ENCODE data around the gene CUX1. TPM values are rescaled to one million over a fixed set of nuclear protein-coding genes. Genes with fewer than 3 reads are reported as not detected.
A peak's percentile ranks its signal among the peaks of the same experiment; 100 is the strongest.

The CUX1 gene
- total and polyA plus RNA-seq, 2 donors (not counting 1 experiment from before 2014, with no cell fraction given), result 10.8 to 86.5 TPM

- Mint-ChIP-seq H3K4me3 (no peak overlapping the region), H3K27me3 (peaks cover 3% of the 10 kb centered on the region), H3K9me3 (ENCODE audit: insufficient read depth) (no peaks in the 10 kb centered on the region), H3K4me1 (peaks cover 37% of the 10 kb centered on the region), H3K27ac (no peak overlapping the region)
- Histone ChIP-seq H3K9ac (ENCODE audit: low read length) (no peak overlapping the region), H2AFZ (ENCODE audit: insufficient read depth, low read depth, low read length, poor library complexity, severe bottlenecking) (no peak overlapping the region), H3K4me1 (ENCODE audit: control insufficient read depth in 2 of 2, insufficient read depth in 2 of 2, low read length in 2 of 2) (peaks cover 8 to 13% of the 10 kb centered on the region in 2 donors), H3K27me3 (replicated peaks in 1 of 4; ENCODE audit: control extremely low read depth in 1 of 4, control insufficient read depth in 3 of 4, insufficient read depth in 4 of 4, low read length in 3 of 4) (peaks cover 0 to 3% (median 0%) of the 10 kb centered on the region in 4 experiments), H3K9me3 (ENCODE audit: control extremely low read depth in 1 of 3, control insufficient read depth in 2 of 3, insufficient read depth in 1 of 3, low read length in 2 of 3) (no peaks in the 10 kb centered on the region), H3K4me3 (ENCODE audit: control extremely low read depth in 1 of 5, extremely low read depth in 1 of 5, insufficient read depth in 1 of 5, low read depth in 2 of 5, low read length in 4 of 5) (no peak overlapping the region), H3K79me2 (ENCODE audit: control insufficient read depth, insufficient read depth, low read length) (peaks cover 26% of the 10 kb centered on the region), H3K36me3 (replicated peaks in 1 of 2; ENCODE audit: control extremely low read depth in 1 of 2, control insufficient read depth in 1 of 2, extremely low read depth in 1 of 2, insufficient read depth in 2 of 2, low read length in 1 of 2) (peaks cover 0 to 2% of the 10 kb centered on the region in 2 experiments), H3K27ac (ENCODE audit: low read length in 2 of 2) (no peak overlapping the region), H3K4me2 (replicated peaks; ENCODE audit: low read depth, low read length, poor library complexity, severe bottlenecking) (no peak overlapping the region), H4K20me1 (ENCODE audit: control insufficient read depth, insufficient read depth, low read length, poor library complexity, severe bottlenecking) (peaks cover 30% of the 10 kb centered on the region)
- DNase-seq (peak; percentile 18), ATAC-seq (ENCODE audit: low read depth) (no peak)
- ChIA-PET CTCF (interaction anchor here (0.9 to 1.6 kb wide), 2 partner anchors 10 to 188 kb away, joined by 3 to 6 read pairs; no protein-coding TSS in a partner anchor), POLR2A (no interaction called here)
- intact Hi-C loops (cut with micrococcal nuclease), result no loop called here
- WGBS (ENCODE audit: insufficient coverage), result 85% methylated on average over 10 of the region's 11 CpGs
- TF ChIP-seq EZH2 (IDR thresholded peaks at IDR 0.05; ENCODE audit: borderline replicate concordance, insufficient read depth, low read depth, low read length, poor library complexity, severe bottlenecking) (no peak), CTCF (IDR thresholded peaks at IDR 0.05) (no peak)
Measured at GRCh38 chr7:102045681-102046372, 228.4 kb downstream of the CUX1 start.

DNA sequence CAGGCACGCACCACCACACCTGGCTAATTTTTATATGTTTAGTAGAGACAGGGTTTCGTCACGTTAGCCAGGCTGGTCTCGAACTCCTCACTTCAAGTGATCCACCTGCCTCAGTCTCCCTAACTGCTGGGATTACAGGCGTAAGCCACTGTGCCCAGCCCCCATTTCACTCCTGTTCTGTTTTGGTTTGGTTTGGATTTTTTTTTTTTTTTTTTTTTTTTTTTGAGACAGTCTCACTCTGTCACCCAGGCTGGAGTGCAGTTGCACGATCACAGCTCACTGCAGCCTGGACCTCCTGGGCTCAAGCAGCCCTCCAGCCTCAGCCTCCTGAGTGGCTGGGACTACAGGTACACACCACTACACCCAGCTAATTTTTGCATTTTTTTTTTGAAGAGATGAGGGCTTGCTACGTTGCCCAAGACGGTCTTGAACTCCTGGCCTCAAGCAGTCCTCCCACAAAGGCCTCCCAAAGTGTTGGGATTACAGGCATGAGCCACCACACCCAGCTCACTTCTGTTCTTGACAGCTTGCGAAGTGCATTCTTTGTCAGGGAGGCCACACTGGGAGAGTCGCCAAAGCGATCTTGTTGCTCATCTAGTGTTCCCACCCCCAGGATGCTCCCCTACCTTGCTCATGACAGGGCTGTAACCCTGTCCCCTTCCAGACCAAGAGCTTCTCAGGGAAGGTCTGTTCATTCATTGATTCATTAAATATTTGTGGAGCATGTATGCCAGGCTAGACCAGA is 229.1 kb downstream of the CUX1 start:
- Histone ChIP-seq H3K27ac (ENCODE audit: low read length in 2 of 2) (no peak overlapping the region), H3K4me1 (ENCODE audit: control insufficient read depth in 2 of 2, insufficient read depth in 2 of 2, low read length in 2 of 2) (peaks cover 8 to 13% of the 10 kb centered on the region in 2 donors), H4K20me1 (ENCODE audit: control insufficient read depth, insufficient read depth, low read length, poor library complexity, severe bottlenecking) (peaks cover 30% of the 10 kb centered on the region), H2AFZ (ENCODE audit: insufficient read depth, low read depth, low read length, poor library complexity, severe bottlenecking) (no peak overlapping the region), H3K4me2 (replicated peaks; ENCODE audit: low read depth, low read length, poor library complexity, severe bottlenecking) (no peak overlapping the region), H3K9ac (ENCODE audit: low read length) (no peak overlapping the region), H3K9me3 (ENCODE audit: control extremely low read depth in 1 of 3, control insufficient read depth in 2 of 3, insufficient read depth in 1 of 3, low read length in 2 of 3) (no peaks in the 10 kb centered on the region), H3K4me3 (ENCODE audit: control extremely low read depth in 1 of 5, extremely low read depth in 1 of 5, insufficient read depth in 1 of 5, low read depth in 2 of 5, low read length in 4 of 5) (no peak overlapping the region), H3K27me3 (replicated peaks in 1 of 4; ENCODE audit: control extremely low read depth in 1 of 4, control insufficient read depth in 3 of 4, insufficient read depth in 4 of 4, low read length in 3 of 4) (peaks cover 0 to 3% (median 0%) of the 10 kb centered on the region in 4 experiments), H3K36me3 (replicated peaks in 1 of 2; ENCODE audit: control extremely low read depth in 1 of 2, control insufficient read depth in 1 of 2, extremely low read depth in 1 of 2, insufficient read depth in 2 of 2, low read length in 1 of 2) (peaks cover 0 to 2% of the 10 kb centered on the region in 2 experiments), H3K79me2 (ENCODE audit: control insufficient read depth, insufficient read depth, low read length) (peaks cover 26% of the 10 kb centered on the region)
- H3K9me3 Mint-ChIP-seq (ENCODE audit: insufficient read depth), result no peaks in the 10 kb centered on the region
- H3K27ac Mint-ChIP-seq, result no peak overlapping the region
- DNase-seq (no peak), ATAC-seq (ENCODE audit: low read depth) (no peak)
- intact Hi-C loops (cut with micrococcal nuclease), result no loop called here
- ChIA-PET CTCF (interaction anchor here (0.6 kb wide), 1 partner anchor 177 kb away, joined by 3 read pairs; no protein-coding TSS in a partner anchor), POLR2A (no interaction called here)
- H3K4me1 Mint-ChIP-seq, result peaks cover 40% of the 10 kb centered on the region
- 96% methylated on average over 5 of the region's 11 CpGs for WGBS (ENCODE audit: insufficient coverage)
- H3K27me3 Mint-ChIP-seq, result peaks cover 3% of the 10 kb centered on the region
- no peak overlapping the region for H3K4me3 Mint-ChIP-seq
- TF ChIP-seq EZH2 (IDR thresholded peaks at IDR 0.05; ENCODE audit: borderline replicate concordance, insufficient read depth, low read depth, low read length, poor library complexity, severe bottlenecking), result no peak
- TF ChIP-seq CTCF (IDR thresholded peaks at IDR 0.05), result no peak
